ENCODE results near the gene AIRE.
"Not testable (repeated sequence)": the region's sequence is repeated elsewhere in the genome, so short reads cannot be mapped to it uniquely, and the experiment has no call there.

Gene AIRE

GRCh38 chr21:44285138-44285992 lies at the start of gene AIRE:
Gene AIRE, plus strand, starts transcription at chr21:44285876. Its CDS starts 131 bp downstream, at chr21:44286007.
- no peak within 1 kb of the TSS for H3K4me3 ChIP-seq (ENCODE audit: low read depth, low read length)

- H3K4me3 ChIP-seq (ENCODE audit: low read depth, low read length): not testable (repeated sequence)
These were observed 45.3 kb upstream of the AIRE start for GRCh38 chr21:44240353-44240752.

DNA sequence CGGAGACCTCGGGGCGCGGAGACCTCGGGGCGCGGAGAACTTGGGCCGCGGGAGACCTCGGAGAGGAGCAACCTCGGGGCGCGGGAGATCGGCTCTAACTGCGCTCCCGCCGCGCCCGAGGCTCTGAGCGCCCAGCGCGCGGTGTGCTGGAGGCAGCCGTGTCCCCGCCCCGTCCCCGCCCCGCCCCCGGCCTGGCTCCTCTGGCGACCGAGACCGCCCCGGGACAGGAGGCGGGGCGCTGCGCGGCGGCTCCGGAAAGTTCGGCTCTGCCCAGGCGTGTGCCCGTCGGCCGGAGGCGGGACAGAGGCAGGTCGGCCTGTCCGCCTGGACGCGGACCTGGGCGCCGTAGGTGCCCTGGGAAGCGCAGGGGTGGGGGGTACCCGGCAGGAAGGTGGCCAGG lies 44.8 kb upstream of the AIRE start, which contains the start of gene ICOSLG:
Gene ICOSLG (minus strand): TSS at position 102 of the 400 bp plus-strand sequence. CDS start 126 bp downstream, outside the sequence.
- H3K4me3 ChIP-seq (ENCODE audit: low read depth, low read length): not testable (repeated sequence)

DNA sequence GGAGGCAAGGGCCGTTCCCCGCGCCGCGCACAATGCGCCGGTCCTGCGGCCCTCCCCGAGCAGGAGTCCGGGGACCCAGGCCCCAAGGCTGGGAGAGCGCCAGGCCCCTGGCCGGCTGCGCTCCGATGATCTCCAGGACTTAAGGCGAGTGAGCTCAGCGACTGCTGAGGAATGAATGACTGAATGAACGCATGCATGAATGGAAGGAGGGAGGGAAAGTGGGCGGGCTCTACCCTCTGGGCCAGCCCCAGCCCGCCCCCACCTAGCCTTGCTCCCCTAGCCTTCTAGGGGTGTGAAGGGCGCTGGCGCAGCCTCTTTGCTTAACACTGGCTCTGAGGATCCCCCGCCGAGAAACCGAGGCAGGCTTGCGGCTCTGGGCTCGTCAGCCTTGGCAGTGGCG lies 44.4 kb upstream of the AIRE start:
- not testable (repeated sequence) for H3K4me3 ChIP-seq (ENCODE audit: low read depth, low read length)

GRCh38 chr21:44243980-44244379 lies 41.7 kb upstream of the AIRE start:
- not testable (repeated sequence) for H3K4me3 ChIP-seq (ENCODE audit: low read depth, low read length)

GRCh38 chr21:44247904-44248303 lies 37.8 kb upstream of the AIRE start:
- H3K4me3 ChIP-seq (ENCODE audit: low read depth, low read length): not testable (repeated sequence)

DNA sequence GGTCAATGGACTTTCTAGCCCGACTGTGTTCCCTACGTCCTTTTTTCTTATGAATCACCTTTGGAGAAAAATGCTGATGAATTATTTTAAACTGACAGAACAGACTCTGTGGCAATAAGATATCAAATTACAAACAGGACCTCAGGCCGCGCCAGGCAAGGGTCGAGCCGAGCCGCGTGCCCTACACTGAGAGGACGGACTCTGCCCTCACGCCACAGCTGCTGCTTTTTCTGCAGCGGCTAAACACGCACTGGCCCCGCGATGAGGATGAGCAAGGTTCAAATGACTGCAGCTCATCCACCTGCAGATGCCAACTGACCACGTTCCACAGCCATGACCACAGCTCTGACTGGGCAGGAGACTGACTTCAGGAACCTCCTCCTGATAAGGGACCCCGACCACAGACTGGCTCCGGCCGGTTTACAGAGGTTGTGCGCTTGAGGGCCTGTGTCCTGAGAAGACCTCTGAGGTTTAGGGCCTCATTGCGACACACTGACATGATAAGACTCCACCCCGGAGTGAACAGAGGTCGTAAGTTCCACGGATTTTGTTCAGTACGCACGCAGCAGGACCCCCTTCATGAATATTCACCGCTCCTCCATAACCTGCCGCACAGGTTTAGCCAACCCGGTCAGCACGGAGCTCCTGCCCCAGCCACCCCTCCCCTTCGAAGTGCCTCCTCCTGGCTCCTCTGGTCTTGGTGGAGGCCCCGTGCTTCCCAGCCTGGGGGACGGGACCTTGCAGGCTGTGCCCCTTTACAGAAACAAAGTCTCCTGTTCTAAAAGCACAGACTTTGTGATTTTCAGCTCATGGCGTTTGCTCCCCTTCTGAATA lies 36.3 kb upstream of the AIRE start:
- not testable (repeated sequence) for H3K4me3 ChIP-seq (ENCODE audit: low read depth, low read length)

DNA sequence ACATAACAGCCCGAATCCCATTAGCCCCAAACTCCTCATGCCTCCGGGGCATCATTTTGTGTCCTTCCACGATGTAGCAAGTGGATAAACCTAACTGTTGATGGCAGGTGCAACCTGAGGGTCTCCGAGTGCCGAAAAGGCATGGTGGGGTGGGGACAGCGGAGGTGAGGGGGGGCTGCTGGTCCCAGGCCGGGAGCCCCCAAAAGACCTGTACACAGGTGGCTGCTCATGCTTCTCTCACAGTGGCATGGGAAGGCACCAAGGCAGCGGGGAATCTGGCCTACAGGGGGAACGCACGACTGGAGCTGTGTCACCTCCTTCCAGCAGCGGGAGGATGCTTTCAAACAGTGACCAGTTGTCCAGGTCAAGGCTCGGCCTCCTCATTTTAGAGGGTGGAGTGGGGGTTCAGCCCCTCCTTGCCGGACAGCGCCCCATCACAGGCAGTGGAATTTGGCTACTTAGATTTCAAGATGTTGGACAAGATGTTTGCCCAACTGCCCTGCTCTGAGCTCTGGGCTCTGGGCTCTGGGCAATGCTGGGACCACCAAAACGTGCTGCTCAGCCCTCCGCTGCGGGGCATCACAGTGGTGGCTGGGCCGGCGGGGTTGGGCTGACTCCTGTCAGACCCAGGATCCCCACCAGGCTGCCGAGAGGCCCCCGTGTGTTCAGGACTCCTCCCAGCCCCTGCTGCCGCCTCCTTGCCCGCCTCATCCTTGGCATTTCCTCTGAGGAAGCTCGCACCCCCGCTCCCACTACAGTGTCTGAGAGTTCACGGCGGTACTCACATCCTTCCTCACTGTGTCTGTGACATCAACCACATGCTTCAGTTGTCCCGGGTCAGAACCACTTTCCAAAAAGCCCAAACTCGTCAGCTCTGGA lies 31.6 kb upstream of the AIRE start:
- no peak overlapping the region for H3K4me3 ChIP-seq (ENCODE audit: low read depth, low read length)

GRCh38 chr21:44255511-44255981 lies 30.1 kb upstream of the AIRE start:
- H3K4me3 ChIP-seq (ENCODE audit: low read depth, low read length): no peak overlapping the region

DNA sequence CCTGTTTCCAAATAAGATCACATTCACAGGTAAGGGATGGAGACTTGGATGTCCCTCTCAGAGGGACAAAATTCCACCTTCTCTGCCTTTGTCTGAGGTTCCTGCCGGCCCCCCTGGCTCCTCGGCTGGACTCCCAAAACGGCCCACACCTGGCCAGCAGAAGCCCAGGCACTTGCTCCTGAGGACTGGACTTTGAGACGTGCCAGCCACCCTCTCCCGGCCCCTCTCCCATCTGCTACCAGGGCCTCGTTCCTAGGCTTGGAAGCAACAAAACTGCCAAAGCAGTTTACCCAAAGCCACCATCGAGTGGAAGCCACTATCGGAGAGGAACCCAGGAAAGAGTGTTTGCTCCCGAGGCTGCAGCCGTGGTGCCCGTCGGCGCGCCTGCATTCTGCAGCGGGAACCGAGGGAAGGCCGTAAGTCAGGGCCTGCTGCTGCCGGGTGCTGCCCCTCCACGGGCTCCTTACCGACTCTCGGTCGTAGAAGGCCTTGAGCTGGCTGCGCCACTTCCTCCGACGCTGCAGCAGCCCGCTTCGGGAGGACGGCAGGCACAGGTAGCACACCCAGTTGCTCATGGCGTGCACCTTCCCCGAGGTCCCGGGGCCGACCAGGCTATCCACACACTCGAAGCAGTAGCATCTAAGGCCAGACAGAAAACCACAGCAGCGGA lies 27.5 kb upstream of the AIRE start:
- H3K4me3 ChIP-seq (ENCODE audit: low read depth, low read length): no peak overlapping the region

DNA sequence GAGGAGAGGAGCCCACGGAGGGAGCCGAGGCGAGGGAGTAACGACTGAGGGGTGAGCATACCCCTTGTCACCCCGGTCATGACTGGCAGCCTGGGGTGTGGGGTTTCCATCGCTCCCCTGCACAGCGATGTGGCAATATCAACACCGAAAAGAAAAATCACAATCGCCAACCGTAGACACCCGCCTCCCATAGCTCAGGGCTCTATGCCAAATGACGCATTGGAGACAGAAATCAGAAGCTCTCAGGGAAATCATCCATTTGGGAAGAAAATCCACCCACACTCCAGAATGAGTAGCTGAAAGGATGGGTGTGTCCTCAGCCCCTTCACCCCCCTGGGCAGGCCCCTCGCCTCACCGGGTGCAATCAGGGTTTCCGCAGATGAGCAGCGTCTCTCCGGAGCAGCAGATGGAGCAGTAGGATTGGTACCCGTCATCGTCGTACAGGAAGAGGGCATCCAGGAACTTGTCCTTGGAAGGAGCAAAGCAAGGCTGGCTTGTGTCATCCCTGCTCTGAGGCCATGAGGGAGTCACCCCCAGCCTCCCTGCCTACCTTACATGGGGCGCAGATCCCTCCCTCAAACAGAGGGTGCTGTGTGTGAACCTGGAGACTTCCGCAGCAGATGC lies 26.5 kb upstream of the AIRE start:
- H3K4me3 ChIP-seq (ENCODE audit: low read depth, low read length): no peak overlapping the region

- no peak overlapping the region for H3K4me3 ChIP-seq (ENCODE audit: low read depth, low read length)
These were observed 25.6 kb upstream of the AIRE start for GRCh38 chr21:44260066-44260465.

DNA sequence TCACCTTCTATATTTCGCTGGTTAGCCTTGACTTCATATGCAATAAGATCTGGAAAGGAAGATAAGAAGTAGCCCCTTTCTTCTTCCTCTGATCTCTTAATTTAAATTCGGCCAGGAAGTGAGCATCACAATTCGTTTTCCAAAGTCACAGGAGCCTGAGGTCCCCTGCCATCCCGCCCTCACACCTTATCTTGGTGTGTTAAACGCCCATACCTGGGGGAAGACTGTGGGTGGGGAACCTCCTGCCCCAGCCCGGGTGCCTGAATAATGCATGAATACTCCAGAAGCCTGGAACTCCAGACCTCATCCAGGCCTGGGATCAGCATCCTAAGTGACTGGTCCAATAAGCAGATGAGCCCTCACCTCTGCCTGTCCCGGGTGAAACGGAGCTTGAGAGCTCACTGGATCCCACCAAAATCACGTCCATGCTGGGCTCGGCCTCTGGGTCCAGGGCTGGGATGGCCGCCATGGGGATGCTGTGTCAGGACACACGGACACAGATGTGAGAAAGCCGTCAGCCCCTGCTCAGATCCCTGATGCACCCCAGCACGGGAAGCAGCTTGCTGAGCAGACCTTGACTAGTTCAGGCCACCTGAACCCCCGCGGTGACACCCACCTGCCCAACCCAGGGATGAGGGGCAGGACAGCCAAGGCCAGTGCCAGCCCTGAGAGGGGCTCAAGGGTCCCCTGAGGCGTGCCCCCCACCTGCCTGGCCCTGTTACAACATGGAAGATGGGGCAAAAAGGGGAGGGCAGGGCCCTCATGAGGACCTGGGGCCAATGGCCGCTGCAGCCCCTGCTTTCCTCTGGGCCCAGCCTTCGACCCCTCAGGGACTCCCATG lies 24.7 kb upstream of the AIRE start:
- no peak overlapping the region for H3K4me3 ChIP-seq (ENCODE audit: low read depth, low read length)

- no peak within 1 kb of the TSS for H3K4me3 ChIP-seq (ENCODE audit: low read depth, low read length)
These were observed 23.9 kb upstream of the AIRE start, which contains the start of gene DNMT3L for GRCh38 chr21:44261675-44262295. Gene DNMT3L, minus strand, starts transcription at chr21:44261897. Its CDS starts 638 bp downstream, at chr21:44261259.

DNA sequence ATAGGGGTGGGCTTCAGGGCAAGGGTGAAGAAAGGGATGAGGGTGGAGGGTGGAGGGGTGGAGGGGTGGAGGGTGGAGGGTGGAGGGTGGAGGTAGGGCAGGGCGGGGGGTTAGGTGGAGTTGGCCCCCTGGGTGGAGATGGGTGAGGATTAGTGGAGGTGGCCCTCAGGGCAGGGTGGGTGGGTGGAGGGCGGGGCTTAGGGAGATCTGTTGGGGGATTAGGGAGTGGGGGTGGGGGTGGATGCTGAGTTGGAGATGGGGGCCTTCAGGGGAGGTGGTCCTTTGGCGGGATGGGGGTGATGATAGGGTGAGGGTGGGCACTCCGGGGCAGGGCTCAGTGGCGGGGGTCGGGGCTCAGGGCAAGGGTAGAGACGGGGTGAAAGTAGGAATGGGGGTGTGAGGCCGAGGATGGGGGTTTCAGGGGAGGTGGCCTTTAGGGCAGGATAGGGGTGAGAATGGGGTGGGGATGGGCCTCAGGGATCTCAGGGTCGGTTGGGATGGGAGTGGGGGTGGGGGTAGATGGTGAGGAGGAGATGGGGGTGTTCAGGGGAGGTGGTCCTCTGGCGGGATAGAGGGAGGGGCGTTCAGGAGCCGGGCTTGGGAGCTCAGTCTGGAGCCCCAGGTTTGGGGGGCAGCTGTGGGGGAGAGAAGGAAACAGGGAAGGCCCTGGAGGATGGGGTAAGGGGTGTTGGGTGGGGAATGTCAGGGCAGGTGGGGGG lies 23.2 kb upstream of the AIRE start:
- H3K4me3 ChIP-seq (ENCODE audit: low read depth, low read length): no peak overlapping the region

- no peak overlapping the region for H3K4me3 ChIP-seq (ENCODE audit: low read depth, low read length)
These were observed 22.4 kb upstream of the AIRE start for GRCh38 chr21:44263221-44263760.

- no peak overlapping the region for H3K4me3 ChIP-seq (ENCODE audit: low read depth, low read length)
These were observed 21.9 kb upstream of the AIRE start for GRCh38 chr21:44263768-44264167.
